Erythroblast (primary cell): ENCODE results near the gene TMEM130.

ENCODE experiments used
- DNase-seq, 2 experiments: peaks; one replicate each; lab custom pipeline; 2025; lab: John Stamatoyannopoulos, UW
- GATA1 ChIP-seq: IDR thresholded peaks from 2 replicates; pipeline ENCODE4 v1.6.1; 2011; ENCODE audit warnings: low read depth, mild to moderate bottlenecking, control low read depth, low read length, moderate library complexity
- POLR2A ChIP-seq: IDR thresholded peaks from 2 replicates; pipeline ENCODE4 v1.6.1; 2011; ENCODE audit warnings: mild to moderate bottlenecking, low read length

The TMEM130 gene, protein sequence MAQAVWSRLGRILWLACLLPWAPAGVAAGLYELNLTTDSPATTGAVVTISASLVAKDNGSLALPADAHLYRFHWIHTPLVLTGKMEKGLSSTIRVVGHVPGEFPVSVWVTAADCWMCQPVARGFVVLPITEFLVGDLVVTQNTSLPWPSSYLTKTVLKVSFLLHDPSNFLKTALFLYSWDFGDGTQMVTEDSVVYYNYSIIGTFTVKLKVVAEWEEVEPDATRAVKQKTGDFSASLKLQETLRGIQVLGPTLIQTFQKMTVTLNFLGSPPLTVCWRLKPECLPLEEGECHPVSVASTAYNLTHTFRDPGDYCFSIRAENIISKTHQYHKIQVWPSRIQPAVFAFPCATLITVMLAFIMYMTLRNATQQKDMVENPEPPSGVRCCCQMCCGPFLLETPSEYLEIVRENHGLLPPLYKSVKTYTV

DNA sequence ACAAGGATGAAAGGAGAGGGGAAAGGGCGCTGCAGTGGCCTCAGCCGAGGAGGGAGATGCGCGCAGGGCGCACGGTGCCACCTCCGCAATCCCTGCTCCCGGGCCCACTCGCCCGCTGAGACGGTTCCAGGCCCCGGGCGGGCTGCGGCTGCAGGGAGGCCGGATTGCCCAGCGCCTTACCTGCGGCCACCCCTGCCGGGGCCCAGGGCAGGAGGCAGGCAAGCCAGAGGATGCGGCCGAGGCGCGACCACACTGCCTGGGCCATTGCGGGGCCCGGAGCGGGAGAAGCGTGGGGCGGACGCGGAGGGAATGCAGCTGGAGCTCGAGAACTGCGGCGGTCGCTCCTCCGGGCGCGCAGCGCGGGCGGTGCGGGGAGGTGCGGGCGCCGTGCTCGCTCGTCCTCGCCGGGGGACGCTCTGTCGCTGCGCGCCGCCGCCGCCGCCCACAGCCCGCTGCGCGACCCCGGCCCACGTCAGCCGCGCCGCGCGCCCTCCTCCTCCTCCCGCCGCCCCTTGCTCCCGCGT, at the start of gene TMEM130:
TMEM130 (minus strand) TSS at position 418 of the 524 bp plus-strand sequence; CDS start at position 265, 153 bp downstream.
- TF ChIP-seq POLR2A (no peak), GATA1 (no peak)
- no peak for DNase-seq

DNA sequence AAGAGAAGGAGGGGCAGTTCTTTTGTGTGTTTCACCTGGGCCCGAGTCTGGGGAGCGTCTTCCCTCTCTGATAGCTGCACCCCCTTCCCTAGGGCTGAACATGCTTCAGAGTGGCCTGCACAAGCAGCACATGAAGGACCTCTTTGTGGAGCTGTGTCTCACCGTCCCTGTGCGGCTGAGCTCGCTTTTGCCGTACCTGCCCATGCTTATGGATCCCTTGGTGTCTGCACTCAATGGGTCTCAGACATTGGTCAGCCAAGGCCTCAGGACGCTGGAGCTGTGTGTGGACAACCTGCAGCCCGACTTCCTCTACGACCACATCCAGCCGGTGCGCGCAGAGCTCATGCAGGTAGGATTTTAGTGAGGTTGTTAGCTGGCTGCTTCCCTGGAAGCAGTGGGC, 47.5 kb upstream of the TMEM130 start:
- TF ChIP-seq POLR2A, result no peak
- TF ChIP-seq GATA1, result no peak

DNA sequence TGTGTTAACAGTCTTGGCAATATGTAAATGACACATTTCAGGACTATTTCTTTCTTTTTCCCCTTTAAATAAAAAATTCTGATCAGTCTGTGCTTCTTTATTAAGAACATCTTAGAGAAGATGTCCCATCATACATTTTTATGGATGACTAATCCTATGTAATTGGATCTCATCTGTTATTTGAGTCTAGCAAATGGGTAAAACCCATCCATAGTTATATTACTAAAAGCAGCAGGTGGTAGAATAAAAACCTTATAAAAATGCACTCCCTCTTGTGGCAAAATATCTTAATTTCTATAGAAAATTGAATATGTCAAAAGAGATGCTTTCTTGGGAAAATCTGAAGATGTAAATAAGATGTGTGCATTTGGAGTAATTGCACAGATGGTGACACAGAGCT, 43.8 kb upstream of the TMEM130 start:
- TF ChIP-seq POLR2A (no peak), GATA1 (no peak)
- DNase-seq, result no peak

More for the DNA sequence above, 47.5 kb upstream of the TMEM130 start:
- no peak for DNase-seq

DNA sequence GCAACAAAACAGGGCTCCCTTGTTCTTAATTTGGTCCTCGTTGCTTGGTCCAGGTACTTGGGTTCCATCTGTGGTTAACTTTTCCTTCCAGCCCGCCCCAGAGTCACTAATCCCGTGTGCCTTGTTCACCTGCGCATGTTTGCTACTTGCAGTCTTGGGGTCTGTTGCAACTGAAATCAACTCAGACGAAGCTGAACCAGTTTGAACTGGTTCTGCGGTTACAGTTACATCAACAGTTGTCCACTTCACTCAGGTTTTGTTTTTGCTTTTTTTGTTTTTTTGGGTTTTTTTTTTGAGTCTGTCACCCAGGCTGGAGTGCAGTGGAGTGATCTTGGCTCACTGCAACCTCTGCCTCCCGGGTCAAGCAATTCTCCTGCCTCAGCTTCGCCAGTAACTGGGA, 43.2 kb upstream of the TMEM130 start:
- TF ChIP-seq POLR2A (no peak), GATA1 (no peak)
- no peak for DNase-seq

DNA sequence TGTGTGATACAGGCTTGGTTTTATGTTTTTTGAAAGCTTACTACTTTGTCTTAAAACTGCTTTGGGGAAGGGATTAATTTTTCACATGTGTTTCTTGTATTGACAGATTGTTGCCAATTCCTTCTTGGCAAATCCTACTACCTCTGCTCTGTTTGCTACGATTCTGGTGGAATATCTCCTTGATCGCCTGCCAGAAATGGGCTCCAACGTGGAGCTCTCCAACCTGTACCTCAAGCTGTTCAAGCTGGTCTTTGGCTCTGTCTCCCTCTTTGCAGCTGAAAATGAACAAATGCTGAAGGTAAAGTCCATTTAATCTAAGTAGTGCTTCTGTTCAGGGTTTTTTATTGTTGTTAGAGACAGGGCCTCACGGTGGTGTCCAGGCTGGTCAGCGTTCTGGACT, 42.1 kb upstream of the TMEM130 start:
- no peak for TF ChIP-seq POLR2A
- no peak for TF ChIP-seq GATA1
- DNase-seq, result no peak

DNA sequence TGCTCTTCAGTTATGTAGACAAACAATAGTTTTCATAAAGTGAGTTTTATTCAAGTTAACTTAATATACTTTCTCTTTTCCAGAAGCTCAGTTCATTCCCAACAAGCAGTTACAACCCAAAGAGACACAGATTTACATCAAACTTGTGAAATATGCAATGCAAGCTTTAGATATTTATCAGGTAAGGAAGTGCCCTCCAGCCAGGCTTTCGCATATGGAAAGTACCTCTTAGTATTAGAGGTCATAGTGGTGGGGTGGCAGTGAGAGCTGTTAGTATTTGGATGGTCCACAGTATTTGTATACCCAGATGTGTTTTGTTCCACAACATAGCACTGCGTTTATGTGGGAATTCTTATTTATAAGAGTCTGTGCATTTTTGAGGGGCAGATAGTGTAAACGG, 40.6 kb upstream of the TMEM130 start:
- no peak for TF ChIP-seq POLR2A
- TF ChIP-seq GATA1, result no peak
- DNase-seq, result no peak

DNA sequence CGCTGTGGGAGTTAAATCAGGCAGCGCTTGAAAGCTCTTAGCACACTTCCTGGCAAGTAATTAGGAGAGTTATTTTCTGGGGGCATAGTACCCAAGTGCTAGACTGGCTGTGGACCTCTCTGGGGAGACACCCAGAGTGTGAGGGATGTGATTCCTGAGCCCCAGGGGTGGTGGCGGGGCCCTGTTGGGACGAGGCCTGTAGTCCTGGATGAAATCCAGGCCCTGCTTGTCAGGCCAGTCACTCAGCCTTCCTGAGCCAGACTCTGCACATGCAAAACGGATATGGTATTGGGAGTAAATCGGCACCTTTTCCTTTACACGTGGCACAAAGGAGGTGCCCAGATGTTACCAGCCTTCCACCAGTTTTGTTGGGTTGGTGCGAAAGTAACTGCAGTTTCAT, 39.7 kb upstream of the TMEM130 start:
- TF ChIP-seq POLR2A (no peak), GATA1 (no peak)
- DNase-seq, result no peak

DNA sequence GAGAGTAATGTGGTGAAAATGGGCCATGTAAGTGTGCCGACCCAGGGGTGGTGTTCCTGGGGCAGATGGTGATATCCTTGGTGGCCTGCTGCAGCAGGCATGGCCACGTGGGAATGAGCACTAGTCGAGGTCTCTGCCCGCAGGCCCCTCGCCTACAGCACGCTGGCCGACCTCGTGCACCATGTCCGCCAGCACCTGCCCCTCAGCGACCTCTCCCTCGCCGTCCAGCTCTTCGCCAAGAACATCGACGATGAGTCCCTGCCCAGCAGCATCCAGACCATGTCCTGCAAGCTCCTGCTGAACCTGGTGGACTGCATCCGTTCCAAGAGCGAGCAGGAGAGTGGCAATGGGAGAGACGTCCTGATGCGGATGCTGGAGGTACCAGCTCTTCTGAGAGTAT, 38.8 kb upstream of the TMEM130 start:
- DNase-seq, result no peak
- TF ChIP-seq POLR2A, result no peak
- TF ChIP-seq GATA1, result no peak

DNA sequence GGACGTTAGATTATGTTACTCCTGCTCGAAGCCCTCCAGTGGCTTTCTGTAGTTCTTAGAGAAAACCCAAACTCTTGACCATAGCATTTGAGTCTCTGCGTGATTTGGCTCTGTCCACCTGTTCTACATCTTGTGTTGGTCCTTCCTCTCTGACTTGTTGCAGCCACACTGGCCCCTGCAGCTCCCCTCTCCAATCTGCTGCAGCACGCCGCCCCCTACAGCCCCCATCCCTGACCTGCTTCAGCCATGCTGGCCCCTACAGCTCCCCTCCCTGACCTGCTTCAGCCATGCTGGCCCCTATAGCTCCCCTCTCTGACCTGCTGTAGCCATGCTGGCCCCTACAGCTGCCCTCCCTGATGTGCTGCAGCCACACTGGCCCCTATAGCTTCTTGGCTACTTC, 37.8 kb upstream of the TMEM130 start:
- TF ChIP-seq GATA1 (no peak), POLR2A (no peak)
- DNase-seq, result no peak

DNA sequence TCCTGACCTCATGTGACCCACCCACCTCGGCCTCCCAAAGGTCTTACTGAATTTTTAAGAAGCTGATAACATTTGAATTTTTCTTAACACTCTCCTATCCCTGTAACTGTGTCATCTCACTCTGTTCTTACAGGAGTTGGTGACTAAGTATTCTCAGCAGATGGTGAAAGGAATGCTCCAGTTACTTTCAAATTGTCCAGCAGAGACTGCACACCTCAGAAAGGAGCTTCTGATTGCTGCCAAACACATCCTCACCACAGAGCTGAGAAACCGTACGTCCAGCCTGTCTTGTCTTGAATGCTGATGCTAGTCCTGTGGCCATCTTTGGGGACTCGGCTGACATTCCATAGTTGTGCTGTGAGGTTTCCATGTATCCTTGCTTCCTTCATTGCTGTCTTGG, 33.4 kb upstream of the TMEM130 start:
- no peak for DNase-seq
- TF ChIP-seq GATA1 (no peak), POLR2A (no peak)

DNA sequence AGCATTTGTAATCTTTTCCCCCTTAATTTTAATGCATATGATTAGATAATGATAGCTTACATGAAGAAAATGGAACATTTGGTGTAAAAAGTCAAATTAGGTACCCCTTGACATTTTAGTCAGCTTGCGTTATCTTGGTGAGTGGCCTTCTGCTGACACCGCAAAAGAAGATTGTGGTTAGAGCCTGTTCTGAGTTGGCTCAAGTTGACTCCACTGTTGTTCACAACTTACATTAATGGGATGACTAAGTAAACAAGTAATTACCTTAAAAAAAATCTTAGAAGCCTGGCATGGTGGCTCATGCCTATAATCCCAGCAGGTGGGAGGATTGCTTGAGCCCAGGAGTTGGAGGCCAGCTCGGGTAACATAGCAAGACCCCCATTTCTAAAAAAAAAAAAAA, 32.7 kb upstream of the TMEM130 start:
- no peak for TF ChIP-seq POLR2A
- no peak for TF ChIP-seq GATA1
- DNase-seq, result no peak

DNA sequence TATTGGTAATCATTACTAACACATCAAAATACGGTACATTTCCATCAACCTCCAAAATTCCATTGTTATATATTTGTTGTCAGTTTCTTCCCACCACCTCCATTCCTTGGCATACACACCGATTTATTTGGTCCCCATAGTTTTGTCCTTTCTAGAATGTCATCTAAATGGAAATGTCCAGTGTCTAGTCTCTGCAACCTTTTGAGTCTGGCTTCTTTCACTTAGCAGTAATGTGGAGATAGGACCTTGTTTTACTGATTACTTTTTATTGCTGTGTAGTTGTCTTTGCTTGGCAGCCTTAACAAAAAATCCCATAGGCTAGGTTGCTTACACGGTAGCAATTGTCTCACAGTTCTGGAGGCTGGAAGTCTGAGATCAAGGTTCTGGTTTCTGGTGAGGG, 31.0 kb upstream of the TMEM130 start:
- TF ChIP-seq POLR2A (no peak), GATA1 (no peak)
- DNase-seq, result no peak

DNA sequence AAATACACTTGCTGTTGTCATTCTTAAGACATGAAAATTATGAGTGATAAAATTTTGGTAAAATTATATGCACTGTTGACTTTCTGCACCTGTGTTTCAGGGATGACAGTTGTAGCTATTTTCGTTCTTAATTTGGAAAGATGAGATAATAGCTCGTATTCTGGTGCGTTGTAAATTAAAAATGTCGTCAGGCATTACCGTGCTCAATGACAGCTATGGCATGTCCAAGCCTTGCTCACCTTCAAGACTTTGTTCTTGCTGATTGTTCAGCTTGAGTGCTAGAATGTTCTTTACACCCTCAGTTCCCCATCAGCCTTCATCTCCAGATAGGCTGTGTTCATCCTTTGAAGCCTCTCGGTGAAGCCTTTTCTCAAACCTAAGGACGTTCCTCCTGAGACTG, 30.0 kb upstream of the TMEM130 start:
- TF ChIP-seq POLR2A, result no peak
- TF ChIP-seq GATA1, result no peak
- DNase-seq, result no peak

DNA sequence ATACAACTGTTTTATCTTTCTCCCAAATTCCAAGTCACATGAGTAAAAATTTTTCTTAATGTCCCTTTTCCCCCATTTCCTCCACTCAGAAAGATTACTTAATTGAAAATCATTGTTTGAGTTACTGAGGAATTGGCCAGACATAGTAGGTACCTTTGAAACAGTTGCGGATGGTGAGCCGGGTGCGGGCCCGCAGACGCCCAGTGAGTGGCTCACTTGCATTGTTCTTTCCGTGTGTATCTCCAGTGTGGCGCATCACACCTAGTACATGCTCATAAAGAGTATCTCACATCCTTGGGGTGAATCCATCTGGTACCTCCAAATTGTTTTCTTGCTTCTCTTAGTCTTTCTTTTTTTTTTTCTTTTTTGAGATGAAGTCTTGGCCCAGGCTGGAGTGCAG, 22.8 kb upstream of the TMEM130 start:
- DNase-seq, result no peak
- TF ChIP-seq POLR2A (no peak), GATA1 (no peak)
